ENCODE measurements around the gene CARD11. TPM values are rescaled to one million over a fixed set of nuclear protein-coding genes. Genes with fewer than 3 reads are reported as not detected.

The CARD11 gene
- total and polyA plus RNA-seq, 2 of the 4 experiments (the other 2 are of a cell fraction), result 0.18 to 0.26 TPM

- Histone ChIP-seq H3K56ac (ENCODE audit: extremely low read depth, insufficient read depth, low read length) (no peak overlapping the region), H2AK9ac (replicated peaks; ENCODE audit: low read depth, low read length, poor library complexity) (no peak overlapping the region), H3K79me1 (ENCODE audit: low read depth in 1 of 2, low read length in 2 of 2) (no peaks in the 10 kb centered on the region), H2BK5ac (ENCODE audit: low read depth, low read length, poor library complexity, severe bottlenecking) (no peak overlapping the region), H3K36me3 (ENCODE audit: control insufficient read depth, insufficient read depth, low read length) (no peaks in the 10 kb centered on the region), H3K18ac (ENCODE audit: low read depth, low read length) (no peak overlapping the region), H4K91ac (ENCODE audit: insufficient read depth, low read depth, low read length) (no peak overlapping the region), H3K4me3 (ENCODE audit: insufficient read depth, low read depth, low read length) (no peak overlapping the region), H2BK20ac (ENCODE audit: low read depth, low read length) (no peak overlapping the region), H3K9me1 (ENCODE audit: insufficient read depth, low read length) (no peaks in the 10 kb centered on the region), H4K8ac (ENCODE audit: low read depth in 2 of 2, low read length in 2 of 2) (no peak overlapping the region), H3K14ac (replicated peaks; ENCODE audit: low read depth, low read length) (no peak overlapping the region), H3K9ac (ENCODE audit: low read depth, low read length) (no peak overlapping the region), H3K4me1 (ENCODE audit: control insufficient read depth, insufficient read depth, low read length) (no peaks in the 10 kb centered on the region), H3K9me3 (ENCODE audit: control insufficient read depth, insufficient read depth, low read length) (no peaks in the 10 kb centered on the region), H3K4me2 (ENCODE audit: low read depth, low read length) (no peak overlapping the region), H2BK15ac (ENCODE audit: low read depth, low read length) (no peak overlapping the region), H3K4ac (ENCODE audit: low read depth, low read length) (no peak overlapping the region), H2AFZ (replicated peaks; ENCODE audit: low read length, poor library complexity) (no peak overlapping the region), H2BK120ac (ENCODE audit: low read depth, low read length) (no peak overlapping the region), H3K23ac (ENCODE audit: low read depth, low read length) (no peak overlapping the region), H3K27ac (ENCODE audit: insufficient read depth, low read length) (no peak overlapping the region), H2AK5ac (ENCODE audit: low read depth, low read length) (no peak overlapping the region), H3K27me3 (ENCODE audit: control insufficient read depth, insufficient read depth, low read length) (peaks cover 4% of the 10 kb centered on the region; the same call in 1 of the 2 replicates), H4K20me1 (ENCODE audit: insufficient read depth, low read length) (no peaks in the 10 kb centered on the region), H4K5ac (ENCODE audit: low read depth, low read length) (no peak overlapping the region)
- in situ Hi-C loops (cut with MboI; ENCODE audit: low sequenced_read_pairs), result no loop called here
- ATAC-seq (ENCODE audit: low read depth) (no peak), DNase-seq (no peak)
- CTCF ChIA-PET, result no interaction called here
- no TSS peak for BruUV-seq (replicated peaks)
- TF ChIP-seq MAFK (IDR thresholded peaks at IDR 0.05; ENCODE audit: low read depth, low read length), result no peak
- TF ChIP-seq FOS (IDR thresholded peaks at IDR 0.05; ENCODE audit: low read depth, low read length), result no peak
- dilution Hi-C loops (cut with HindIII; ENCODE audit: low sequenced_read_pairs, unreplicated experiment), result no loop called here
- intact Hi-C loops (cut with micrococcal nuclease), result no loop called here
- POLR2A ChIA-PET (ENCODE audit: unreplicated experiment), result no interaction called here
- no CpG with 5 or more reads among the region's 11 CpGs for WGBS, 2 experiments (ENCODE audit: extremely low coverage in 2 of 2, insufficient read length in 1 of 2)
Observed at GRCh38 chr7:2975821-2976371, 67.8 kb downstream of the CARD11 start.

Measured in IMR-90 (cell line).